ENCODE results near the gene MACROD2. TPM values are rescaled to one million over a fixed set of nuclear protein-coding genes. Genes with fewer than 3 reads are reported as not detected.

Gene MACROD2
- total RNA-seq, 1 experiment from 2014 or later: 1.4 TPM

DNA sequence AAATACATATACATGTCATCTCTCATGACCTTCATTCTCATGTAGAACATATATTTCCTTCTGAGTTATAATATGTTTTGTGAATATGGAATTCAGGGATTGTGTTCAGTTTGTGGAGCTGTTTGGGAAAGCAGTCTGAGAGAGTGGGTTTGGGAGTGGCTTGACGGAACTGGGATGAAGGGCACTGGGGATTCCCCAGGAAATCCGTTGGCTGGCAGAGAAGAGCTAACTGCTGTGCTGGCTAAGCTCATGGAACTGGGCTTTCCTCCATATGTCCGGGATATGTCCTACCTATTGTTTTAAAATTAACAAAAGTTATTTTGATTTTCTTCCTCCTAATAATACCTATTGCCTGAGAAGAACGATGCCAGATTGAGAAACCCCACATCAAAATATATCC, 701.6 kb downstream of the MACROD2 start:
- H3K27ac ChIP-seq (ENCODE audit: low read depth, low read length, poor library complexity, severe bottlenecking): no peak overlapping the region
- no peak overlapping the region for H3K4me3 ChIP-seq (ENCODE audit: low read depth, low read length, poor library complexity, severe bottlenecking)
- H3K4me1 ChIP-seq (ENCODE audit: insufficient read depth, low read length, poor library complexity, severe bottlenecking): no peaks in the 10 kb centered on the region
- intact Hi-C loops (cut with micrococcal nuclease; ENCODE audit: unreplicated experiment): no loop called here
- TF ChIP-seq EZH2 (IDR thresholded peaks at IDR 0.05; ENCODE audit: borderline replicate concordance, low read depth, low read length, poor library complexity, severe bottlenecking) (no peak), CTCF (conservative IDR thresholded peaks at IDR 0.05; ENCODE audit: low read depth, low read length) (no peak)
- H3K36me3 ChIP-seq (ENCODE audit: insufficient read depth, low read length, poor library complexity, severe bottlenecking): no peaks in the 10 kb centered on the region
- ChIA-PET CTCF (no interaction called here), POLR2A (ENCODE audit: low non-redundant PET) (no interaction called here)
- H3K27me3 ChIP-seq (replicated peaks; ENCODE audit: insufficient read depth, low read depth, low read length, poor library complexity): no peaks in the 10 kb centered on the region
- DNase-seq (ENCODE audit: low spot score): no peak
- BruUV-seq (replicated peaks): no TSS peak
- no peaks in the 10 kb centered on the region for H3K9me3 ChIP-seq (ENCODE audit: low read depth, low read length, poor library complexity, severe bottlenecking)

- Histone ChIP-seq H3K36me3 (ENCODE audit: insufficient read depth, low read length, poor library complexity, severe bottlenecking) (no peaks in the 10 kb centered on the region), H3K27me3 (replicated peaks; ENCODE audit: insufficient read depth, low read depth, low read length, poor library complexity) (no peaks in the 10 kb centered on the region), H3K4me3 (ENCODE audit: low read depth, low read length, poor library complexity, severe bottlenecking) (no peak overlapping the region), H3K4me1 (ENCODE audit: insufficient read depth, low read length, poor library complexity, severe bottlenecking) (no peaks in the 10 kb centered on the region), H3K9me3 (ENCODE audit: low read depth, low read length, poor library complexity, severe bottlenecking) (no peaks in the 10 kb centered on the region), H3K27ac (ENCODE audit: low read depth, low read length, poor library complexity, severe bottlenecking) (no peak overlapping the region)
- CTCF ChIA-PET: no interaction called here
- no peak for DNase-seq (ENCODE audit: low spot score)
- BruUV-seq (replicated peaks): no TSS peak
- no peak for TF ChIP-seq EZH2 (IDR thresholded peaks at IDR 0.05; ENCODE audit: borderline replicate concordance, low read depth, low read length, poor library complexity, severe bottlenecking)
- no peak for TF ChIP-seq CTCF (conservative IDR thresholded peaks at IDR 0.05; ENCODE audit: low read depth, low read length)
- POLR2A ChIA-PET (ENCODE audit: low non-redundant PET): no interaction called here
- intact Hi-C loops (cut with micrococcal nuclease; ENCODE audit: unreplicated experiment): no loop called here
Observed at GRCh38 chr20:14698125-14698524, 702.8 kb downstream of the MACROD2 start.

DNA sequence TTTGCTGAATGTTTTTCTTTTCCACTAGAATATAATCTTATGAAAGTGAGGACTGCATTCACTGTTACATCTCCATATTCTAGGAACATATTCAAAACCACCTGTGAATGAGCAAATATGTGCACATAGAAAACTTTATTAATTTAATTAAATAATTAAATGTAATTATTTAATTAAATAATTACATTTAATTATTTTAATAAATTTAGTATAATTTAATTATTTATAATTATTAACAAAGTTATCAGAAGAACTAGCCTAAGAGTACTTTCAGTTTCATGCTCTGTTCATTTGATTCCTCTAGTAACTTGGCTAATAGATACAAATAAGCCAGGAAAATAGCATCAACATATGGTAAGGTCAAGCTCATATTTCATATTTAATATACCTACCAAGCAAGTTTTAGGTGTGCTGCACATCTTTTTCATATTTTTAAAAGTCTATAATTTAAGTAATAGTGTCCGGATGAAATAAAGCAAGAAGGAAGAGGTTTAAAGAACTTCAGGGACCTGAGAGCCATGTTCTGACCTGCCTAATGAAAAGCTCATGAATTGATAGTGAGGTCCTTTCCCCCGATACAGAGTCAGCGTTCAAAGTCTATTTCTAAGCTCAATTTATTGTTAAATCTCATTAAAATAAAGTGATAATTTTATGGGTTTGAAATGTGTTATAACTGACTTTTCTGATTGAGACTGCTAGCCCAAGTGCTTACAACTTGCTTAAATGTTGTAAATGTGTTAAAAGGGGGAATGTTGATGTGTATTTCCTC, 703.5 kb downstream of the MACROD2 start:
- ChIA-PET CTCF (no interaction called here), POLR2A (ENCODE audit: low non-redundant PET) (no interaction called here)
- no peak for DNase-seq (ENCODE audit: low spot score)
- intact Hi-C loops (cut with micrococcal nuclease; ENCODE audit: unreplicated experiment): no loop called here
- H3K4me1 ChIP-seq (ENCODE audit: insufficient read depth, low read length, poor library complexity, severe bottlenecking): no peaks in the 10 kb centered on the region
- H3K27me3 ChIP-seq (replicated peaks; ENCODE audit: insufficient read depth, low read depth, low read length, poor library complexity): no peaks in the 10 kb centered on the region
- H3K9me3 ChIP-seq (ENCODE audit: low read depth, low read length, poor library complexity, severe bottlenecking): no peaks in the 10 kb centered on the region
- no peak overlapping the region for H3K4me3 ChIP-seq (ENCODE audit: low read depth, low read length, poor library complexity, severe bottlenecking)
- TF ChIP-seq CTCF (conservative IDR thresholded peaks at IDR 0.05; ENCODE audit: low read depth, low read length) (no peak), EZH2 (IDR thresholded peaks at IDR 0.05; ENCODE audit: borderline replicate concordance, low read depth, low read length, poor library complexity, severe bottlenecking) (no peak)
- BruUV-seq (replicated peaks): no TSS peak
- no peak overlapping the region for H3K27ac ChIP-seq (ENCODE audit: low read depth, low read length, poor library complexity, severe bottlenecking)
- no peaks in the 10 kb centered on the region for H3K36me3 ChIP-seq (ENCODE audit: insufficient read depth, low read length, poor library complexity, severe bottlenecking)
